ENCODE data around the gene RNF14. TPM values are rescaled to one million over a fixed set of nuclear protein-coding genes. Genes with fewer than 3 reads are reported as not detected.

RNF14 gene
- total RNA-seq, result 10 to 100 TPM; 28.8 to 84.2 (median 51.6) TPM

GRCh38 chr5:141968914-141969608, at the start of gene RNF14:
Gene RNF14, plus strand, starts transcription at chr5:141969105. Its CDS starts 4,484 bp downstream, at chr5:141973589.
- Histone ChIP-seq H3K4me3 (peak within 1 kb of the TSS; percentile 47 to 74 (median 67)), H3K4me1 (replicated peaks in 1 of 2) (peaks cover 10 to 19% of the 10 kb centered on the region in 2 donors), H3K27ac (peak within 1 kb of the TSS; percentile 59 to 89)
- 0 to 3% (median 0%) methylated on average over 1 to 10 of the region's 63 CpGs; no CpG with 5 or more reads in 4 of the 10 experiments for WGBS, 10 experiments
- ATAC-seq (replicated peaks in 6 of 8), result peak; percentile 88 to 99 (median 98)
- in situ Hi-C loops (cut with MboI; ENCODE audit: low pct_unique_long_range_greater_than_20kb in 2 of 9, low sequenced_read_pairs in 9 of 9, unreplicated experiment in 9 of 9), result loop anchor here in 3 of 9 experiments (10.0 to 25.0 kb wide), 3 partner anchors 274 to 294 kb away; partner anchors contain the start of gene ARAP3 (in 1 of the 3)

- H3K27ac ChIP-seq, result no peak overlapping the region
- 81 to 100% (median 91%) methylated on average over 1 to 6 of the region's 8 CpGs; no CpG with 5 or more reads in 3 of the 10 experiments for WGBS, 10 experiments
- no peak overlapping the region for H3K4me3 ChIP-seq
- in situ Hi-C loops (cut with MboI; ENCODE audit: low pct_unique_long_range_greater_than_20kb in 2 of 9, low sequenced_read_pairs in 9 of 9, unreplicated experiment in 9 of 9), result loop anchor here in 1 of 9 experiments (25.0 kb wide), 1 partner anchor 232 kb away; the partner anchor contains the start of gene ARAP3
- H3K4me1 ChIP-seq (replicated peaks in 1 of 2), result peaks cover 9 to 12% of the 10 kb centered on the region in 2 donors
- no peak for ATAC-seq (replicated peaks in 6 of 8)
These were observed 49.4 kb upstream of the RNF14 start for GRCh38 chr5:141919218-141920119.

GRCh38 chr5:141920771-141921170, 48.1 kb upstream of the RNF14 start:
- no peak overlapping the region for H3K27ac ChIP-seq
- peaks cover 12 to 13% of the 10 kb centered on the region in 2 donors for H3K4me1 ChIP-seq (replicated peaks in 1 of 2)
- no peak for ATAC-seq (replicated peaks in 6 of 8)
- WGBS, 10 experiments, result 100% methylated on average over 1 of the region's 2 CpGs; no CpG with 5 or more reads in 9 of the 10 experiments
- H3K4me3 ChIP-seq, result no peak overlapping the region
- in situ Hi-C loops (cut with MboI; ENCODE audit: low pct_unique_long_range_greater_than_20kb in 2 of 9, low sequenced_read_pairs in 9 of 9, unreplicated experiment in 9 of 9), result loop anchor here in 1 of 9 experiments (25.0 kb wide), 1 partner anchor 233 kb away; the partner anchor contains the start of gene ARAP3

GRCh38 chr5:141922827-141923447, 46.0 kb upstream of the RNF14 start:
- Histone ChIP-seq H3K4me3 (peak overlapping the region; percentile 43 to 70 (median 50)), H3K4me1 (replicated peaks in 1 of 2) (peaks cover 12 to 13% of the 10 kb centered on the region in 2 donors), H3K27ac (peak overlapping the region; percentile 92 to 96)
- ATAC-seq (replicated peaks in 6 of 8), result peak in 2 of 8 experiments; percentile 3 to 4
- in situ Hi-C loops (cut with MboI; ENCODE audit: low pct_unique_long_range_greater_than_20kb in 2 of 9, low sequenced_read_pairs in 9 of 9, unreplicated experiment in 9 of 9), result loop anchor here in 1 of 9 experiments (25.0 kb wide), 1 partner anchor 236 kb away; the partner anchor contains the start of gene ARAP3
- WGBS, 10 experiments, result 11 to 81% (median 40%) methylated on average over 1 to 6 of the region's 28 CpGs; no CpG with 5 or more reads in 3 of the 10 experiments

GRCh38 chr5:141923448-141924313, 45.2 kb upstream of the RNF14 start, which contains the start of gene DELE1:
Gene DELE1, plus strand, starts transcription at chr5:141923871. Its CDS starts 71 bp downstream, at chr5:141923942.
- ATAC-seq (replicated peaks in 6 of 8), result peak; percentile 93 to 97 (median 95)
- Histone ChIP-seq H3K4me1 (replicated peaks in 1 of 2) (peaks cover 12 to 13% of the 10 kb centered on the region in 2 donors), H3K27ac (peak within 1 kb of the TSS; percentile 92 to 96), H3K4me3 (peak within 1 kb of the TSS; percentile 43 to 70 (median 50))
- in situ Hi-C loops (cut with MboI; ENCODE audit: low pct_unique_long_range_greater_than_20kb in 2 of 9, low sequenced_read_pairs in 9 of 9, unreplicated experiment in 9 of 9), result loop anchor here in 1 of 9 experiments (25.0 kb wide), 1 partner anchor 236 kb away; the partner anchor contains the start of gene ARAP3
- WGBS, 10 experiments, result 0% methylated on average over 1 to 13 of the region's 53 CpGs; no CpG with 5 or more reads in 4 of the 10 experiments

GRCh38 chr5:141926434-141926833, 42.5 kb upstream of the RNF14 start:
- in situ Hi-C loops (cut with MboI; ENCODE audit: low pct_unique_long_range_greater_than_20kb in 2 of 9, low sequenced_read_pairs in 9 of 9, unreplicated experiment in 9 of 9), result loop anchor here in 3 of 9 experiments (25.0 kb wide), 1 partner anchor 239 kb away; the partner anchor contains the start of gene ARAP3 (in 3 of the 3)
- Histone ChIP-seq H3K4me3 (no peak overlapping the region), H3K4me1 (replicated peaks in 1 of 2) (peaks cover 12 to 13% of the 10 kb centered on the region in 2 donors), H3K27ac (no peak overlapping the region)
- WGBS, 10 experiments, result 50 to 100% (median 83%) methylated on average over 1 to 2 of the region's 2 CpGs; no CpG with 5 or more reads in 1 of the 10 experiments
- no peak for ATAC-seq (replicated peaks in 6 of 8)

GRCh38 chr5:141928051-141928450, 40.9 kb upstream of the RNF14 start:
- ATAC-seq (replicated peaks in 6 of 8), result no peak
- in situ Hi-C loops (cut with MboI; ENCODE audit: low pct_unique_long_range_greater_than_20kb in 2 of 9, low sequenced_read_pairs in 9 of 9, unreplicated experiment in 9 of 9), result loop anchor here in 3 of 9 experiments (25.0 kb wide), 1 partner anchor 241 kb away; the partner anchor contains the start of gene ARAP3 (in 3 of the 3)
- Histone ChIP-seq H3K4me1 (replicated peaks in 1 of 2) (peaks cover 5 to 6% of the 10 kb centered on the region in 2 donors), H3K27ac (no peak overlapping the region), H3K4me3 (no peak overlapping the region)
- WGBS, 10 experiments, result 76 to 100% (median 98%) methylated on average over 1 to 6 of the region's 8 CpGs; no CpG with 5 or more reads in 4 of the 10 experiments

- Histone ChIP-seq H3K4me1 (replicated peaks in 1 of 2) (peaks cover 2% of the 10 kb centered on the region in 2 donors), H3K4me3 (no peak overlapping the region), H3K27ac (no peak overlapping the region)
- ATAC-seq (replicated peaks in 6 of 8), result no peak
- in situ Hi-C loops (cut with MboI; ENCODE audit: low pct_unique_long_range_greater_than_20kb in 2 of 9, low sequenced_read_pairs in 9 of 9, unreplicated experiment in 9 of 9), result loop anchor here in 3 of 9 experiments (25.0 kb wide), 1 partner anchor 242 kb away; the partner anchor contains the start of gene ARAP3 (in 3 of the 3)
- WGBS, 10 experiments, result 48 to 100% (median 89%) methylated on average over 1 to 11 of the region's 19 CpGs; no CpG with 5 or more reads in 3 of the 10 experiments
These were observed 39.4 kb upstream of the RNF14 start for GRCh38 chr5:141929398-141930058.

- in situ Hi-C loops (cut with MboI; ENCODE audit: low pct_unique_long_range_greater_than_20kb in 2 of 9, low sequenced_read_pairs in 9 of 9, unreplicated experiment in 9 of 9), result loop anchor here in 3 of 9 experiments (25.0 kb wide), 1 partner anchor 244 kb away; the partner anchor contains the start of gene ARAP3 (in 3 of the 3)
- H3K4me1 ChIP-seq (replicated peaks in 1 of 2), result no peaks in the 10 kb centered on the region
- 14 to 100% (median 87%) methylated on average over 1 to 5 of the region's 5 CpGs for WGBS, 10 experiments
These were observed 37.2 kb upstream of the RNF14 start for GRCh38 chr5:141931694-141932093.

GRCh38 chr5:141933151-141933550, 35.8 kb upstream of the RNF14 start:
- no peak for ATAC-seq (replicated peaks in 6 of 8)
- Histone ChIP-seq H3K4me1 (replicated peaks in 1 of 2) (no peaks in the 10 kb centered on the region), H3K4me3 (no peak overlapping the region), H3K27ac (no peak overlapping the region)
- in situ Hi-C loops (cut with MboI; ENCODE audit: low pct_unique_long_range_greater_than_20kb in 2 of 9, low sequenced_read_pairs in 9 of 9, unreplicated experiment in 9 of 9), result loop anchor here in 3 of 9 experiments (25.0 kb wide), 1 partner anchor 246 kb away; the partner anchor contains the start of gene ARAP3 (in 3 of the 3)
- WGBS, 10 experiments, result 90 to 100% (median 98%) methylated on average over 1 to 7 of the region's 7 CpGs; no CpG with 5 or more reads in 4 of the 10 experiments

More at GRCh38 chr5:141931694-141932093, 37.2 kb upstream of the RNF14 start:
- no peak overlapping the region for H3K4me3 ChIP-seq
- ATAC-seq (replicated peaks in 6 of 8), result peak in 2 of 8 experiments; percentile 72 to 91
- no peak overlapping the region for H3K27ac ChIP-seq
